ENCODE measurements around the gene RPS5. TPM values are rescaled to one million over a fixed set of nuclear protein-coding genes. Genes with fewer than 3 reads are reported as not detected.

Gene RPS5
- total RNA-seq, 1 donor from 2014 or later = 571 TPM

- peaks cover 5% of the 10 kb centered on the region for H3K36me3 Mint-ChIP-seq (ENCODE audit: unreplicated experiment)
- H3K9me3 Mint-ChIP-seq (ENCODE audit: unreplicated experiment) = peaks cover 14% of the 10 kb centered on the region
- H3K27ac Mint-ChIP-seq (ENCODE audit: unreplicated experiment) = no peak overlapping the region
- DNase-seq = no peak
- no peaks in the 10 kb centered on the region for H3K4me1 Mint-ChIP-seq (ENCODE audit: low read depth, unreplicated experiment)
- H3K4me3 Mint-ChIP-seq (ENCODE audit: unreplicated experiment) = no peak overlapping the region
- TF ChIP-seq CTCF (IDR thresholded peaks at IDR 0.05; ENCODE audit: partially characterized antibody, unreplicated experiment) = no peak
- peaks cover 4% of the 10 kb centered on the region for H3K27me3 Mint-ChIP-seq (ENCODE audit: unreplicated experiment)
Observed at GRCh38 chr19:58353717-58354477, 33.2 kb upstream of the RPS5 start.

- no peak overlapping the region for H3K4me3 Mint-ChIP-seq (ENCODE audit: unreplicated experiment)
- TF ChIP-seq CTCF (IDR thresholded peaks at IDR 0.05; ENCODE audit: partially characterized antibody, unreplicated experiment) = no peak
- H3K27me3 Mint-ChIP-seq (ENCODE audit: unreplicated experiment) = peaks cover 6% of the 10 kb centered on the region
- no peaks in the 10 kb centered on the region for H3K4me1 Mint-ChIP-seq (ENCODE audit: low read depth, unreplicated experiment)
- peaks cover 3% of the 10 kb centered on the region for H3K36me3 Mint-ChIP-seq (ENCODE audit: unreplicated experiment)
- no peak for DNase-seq
- no peak overlapping the region for H3K27ac Mint-ChIP-seq (ENCODE audit: unreplicated experiment)
- peaks cover 16% of the 10 kb centered on the region for H3K9me3 Mint-ChIP-seq (ENCODE audit: unreplicated experiment)
Observed at GRCh38 chr19:58354478-58355030, 32.5 kb upstream of the RPS5 start.

GRCh38 chr19:58355215-58355796 lies 31.8 kb upstream of the RPS5 start:
- Mint-ChIP-seq H3K27ac (ENCODE audit: unreplicated experiment) (no peak overlapping the region), H3K36me3 (ENCODE audit: unreplicated experiment) (no peaks in the 10 kb centered on the region), H3K27me3 (ENCODE audit: unreplicated experiment) (peaks cover 6% of the 10 kb centered on the region), H3K4me1 (ENCODE audit: low read depth, unreplicated experiment) (no peaks in the 10 kb centered on the region), H3K9me3 (ENCODE audit: unreplicated experiment) (peaks cover 16% of the 10 kb centered on the region), H3K4me3 (ENCODE audit: unreplicated experiment) (no peak overlapping the region)
- no peak for TF ChIP-seq CTCF (IDR thresholded peaks at IDR 0.05; ENCODE audit: partially characterized antibody, unreplicated experiment)
- DNase-seq = no peak

GRCh38 chr19:58355908-58356765 lies 30.9 kb upstream of the RPS5 start:
- Mint-ChIP-seq H3K4me1 (ENCODE audit: low read depth, unreplicated experiment) (no peaks in the 10 kb centered on the region), H3K27ac (ENCODE audit: unreplicated experiment) (no peak overlapping the region), H3K9me3 (ENCODE audit: unreplicated experiment) (peaks cover 16% of the 10 kb centered on the region), H3K27me3 (ENCODE audit: unreplicated experiment) (peaks cover 6% of the 10 kb centered on the region), H3K36me3 (ENCODE audit: unreplicated experiment) (no peaks in the 10 kb centered on the region), H3K4me3 (ENCODE audit: unreplicated experiment) (peak overlapping the region; percentile 34)
- TF ChIP-seq CTCF (IDR thresholded peaks at IDR 0.05; ENCODE audit: partially characterized antibody, unreplicated experiment) = no peak
- DNase-seq = peak; percentile 44

Measured in glutamatergic neuron (in vitro differentiated cells).